Measurements from ENCODE around the gene SSTR3. TPM values are rescaled to one million over a fixed set of nuclear protein-coding genes. Genes with fewer than 3 reads are reported as not detected.

Gene SSTR3
- total RNA-seq, 1 donor from 2014 or later, result not detected

DNA sequence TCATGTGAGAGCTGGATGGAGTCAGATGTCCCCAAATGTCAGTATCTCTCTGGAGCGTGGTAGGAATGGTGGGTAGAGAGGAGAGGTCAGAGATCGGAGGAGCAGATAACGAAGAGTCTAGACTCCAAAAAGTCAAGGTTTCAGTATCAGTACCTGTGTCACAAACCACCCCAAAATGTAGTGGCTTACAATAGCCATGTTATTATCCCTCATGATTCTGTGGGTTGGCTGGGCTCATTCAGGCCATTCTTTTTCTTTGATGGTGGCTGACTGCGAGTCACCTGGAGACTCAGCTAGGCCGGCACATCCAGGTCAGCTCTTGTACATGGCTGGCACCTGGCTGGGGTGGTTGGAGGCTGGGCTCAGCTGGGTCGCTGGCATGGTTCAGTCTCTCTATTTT, 7.3 kb upstream of the SSTR3 start:
- TF ChIP-seq, protein P1, sequence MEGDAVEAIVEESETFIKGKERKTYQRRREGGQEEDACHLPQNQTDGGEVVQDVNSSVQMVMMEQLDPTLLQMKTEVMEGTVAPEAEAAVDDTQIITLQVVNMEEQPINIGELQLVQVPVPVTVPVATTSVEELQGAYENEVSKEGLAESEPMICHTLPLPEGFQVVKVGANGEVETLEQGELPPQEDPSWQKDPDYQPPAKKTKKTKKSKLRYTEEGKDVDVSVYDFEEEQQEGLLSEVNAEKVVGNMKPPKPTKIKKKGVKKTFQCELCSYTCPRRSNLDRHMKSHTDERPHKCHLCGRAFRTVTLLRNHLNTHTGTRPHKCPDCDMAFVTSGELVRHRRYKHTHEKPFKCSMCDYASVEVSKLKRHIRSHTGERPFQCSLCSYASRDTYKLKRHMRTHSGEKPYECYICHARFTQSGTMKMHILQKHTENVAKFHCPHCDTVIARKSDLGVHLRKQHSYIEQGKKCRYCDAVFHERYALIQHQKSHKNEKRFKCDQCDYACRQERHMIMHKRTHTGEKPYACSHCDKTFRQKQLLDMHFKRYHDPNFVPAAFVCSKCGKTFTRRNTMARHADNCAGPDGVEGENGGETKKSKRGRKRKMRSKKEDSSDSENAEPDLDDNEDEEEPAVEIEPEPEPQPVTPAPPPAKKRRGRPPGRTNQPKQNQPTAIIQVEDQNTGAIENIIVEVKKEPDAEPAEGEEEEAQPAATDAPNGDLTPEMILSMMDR (IDR thresholded peaks at IDR 0.05; ENCODE audit: partially characterized antibody, unreplicated experiment), result no peak
- Mint-ChIP-seq H3K9me3 (ENCODE audit: unreplicated experiment) (peaks cover 3% of the 10 kb centered on the region), H3K4me1 (ENCODE audit: low read depth, unreplicated experiment) (peaks cover 21% of the 10 kb centered on the region), H3K27me3 (ENCODE audit: unreplicated experiment) (peaks cover 1% of the 10 kb centered on the region), H3K4me3 (ENCODE audit: unreplicated experiment) (no peak overlapping the region), H3K36me3 (ENCODE audit: unreplicated experiment) (peaks cover 5% of the 10 kb centered on the region), H3K27ac (ENCODE audit: unreplicated experiment) (no peak overlapping the region)
- DNase-seq, result no peak

DNA sequence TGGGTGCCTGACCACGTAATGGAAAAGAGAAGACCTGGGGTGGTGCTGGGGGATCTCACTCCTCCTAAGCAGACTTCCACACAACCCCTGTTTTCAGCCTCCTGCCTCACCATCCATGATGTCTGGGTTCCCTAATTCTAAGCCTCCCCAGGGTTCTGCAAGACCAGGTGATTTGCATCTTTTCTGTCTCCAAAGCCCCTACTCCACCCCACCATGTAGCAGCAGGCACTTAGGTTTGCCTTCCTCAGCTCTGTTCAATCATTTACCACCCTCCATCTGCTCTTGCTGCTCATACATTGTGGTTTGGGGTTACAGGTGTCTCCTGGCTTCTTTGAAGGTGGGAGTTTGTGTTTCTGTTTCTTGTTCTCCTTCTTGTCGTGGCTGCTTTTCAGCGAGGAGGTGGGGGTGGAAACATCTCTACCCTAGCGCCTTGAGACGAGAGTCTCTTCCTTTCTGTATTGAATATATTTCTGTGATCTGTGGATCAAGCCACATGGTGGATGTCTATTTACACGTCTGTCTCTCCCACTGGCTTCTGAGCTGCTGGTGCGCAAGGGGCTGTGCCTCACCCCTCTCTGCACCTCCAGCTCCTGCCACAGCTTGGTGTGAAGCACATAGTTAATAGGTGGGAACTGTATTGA, 6.6 kb upstream of the SSTR3 start:
- H3K27me3 Mint-ChIP-seq (ENCODE audit: unreplicated experiment), result no peaks in the 10 kb centered on the region
- H3K36me3 Mint-ChIP-seq (ENCODE audit: unreplicated experiment), result peaks cover 5% of the 10 kb centered on the region
- H3K9me3 Mint-ChIP-seq (ENCODE audit: unreplicated experiment), result peaks cover 3% of the 10 kb centered on the region
- H3K4me3 Mint-ChIP-seq (ENCODE audit: unreplicated experiment), result no peak overlapping the region
- TF ChIP-seq, protein P1 (IDR thresholded peaks at IDR 0.05; ENCODE audit: partially characterized antibody, unreplicated experiment), result no peak
- H3K4me1 Mint-ChIP-seq (ENCODE audit: low read depth, unreplicated experiment), result peaks cover 26% of the 10 kb centered on the region
- no peak for DNase-seq
- H3K27ac Mint-ChIP-seq (ENCODE audit: unreplicated experiment), result no peak overlapping the region

DNA sequence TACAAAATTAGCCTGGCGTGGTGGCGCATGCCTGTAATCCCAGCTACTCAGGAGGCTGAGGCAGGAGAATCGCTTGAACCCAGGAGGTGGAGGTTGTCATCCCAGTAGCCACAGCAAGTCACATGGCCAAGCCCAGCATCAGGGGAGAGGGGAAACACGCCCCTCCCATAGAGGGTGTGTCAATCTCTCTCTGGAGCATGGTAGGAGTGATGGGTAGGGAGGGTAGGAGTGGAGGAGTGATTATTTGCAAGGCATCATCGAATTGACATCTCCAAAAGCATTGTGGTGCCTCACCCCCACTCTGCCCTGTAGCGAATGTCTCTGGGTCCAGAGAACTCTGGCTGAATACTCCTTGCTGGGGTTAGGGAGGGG, 6.1 kb upstream of the SSTR3 start:
- no peak overlapping the region for H3K27ac Mint-ChIP-seq (ENCODE audit: unreplicated experiment)
- DNase-seq, result no peak
- no peaks in the 10 kb centered on the region for H3K27me3 Mint-ChIP-seq (ENCODE audit: unreplicated experiment)
- H3K4me3 Mint-ChIP-seq (ENCODE audit: unreplicated experiment), result no peak overlapping the region
- TF ChIP-seq, protein P1 (IDR thresholded peaks at IDR 0.05; ENCODE audit: partially characterized antibody, unreplicated experiment), result no peak
- peaks cover 3% of the 10 kb centered on the region for H3K9me3 Mint-ChIP-seq (ENCODE audit: unreplicated experiment)
- H3K4me1 Mint-ChIP-seq (ENCODE audit: low read depth, unreplicated experiment), result peaks cover 26% of the 10 kb centered on the region
- H3K36me3 Mint-ChIP-seq (ENCODE audit: unreplicated experiment), result peaks cover 5% of the 10 kb centered on the region

DNA sequence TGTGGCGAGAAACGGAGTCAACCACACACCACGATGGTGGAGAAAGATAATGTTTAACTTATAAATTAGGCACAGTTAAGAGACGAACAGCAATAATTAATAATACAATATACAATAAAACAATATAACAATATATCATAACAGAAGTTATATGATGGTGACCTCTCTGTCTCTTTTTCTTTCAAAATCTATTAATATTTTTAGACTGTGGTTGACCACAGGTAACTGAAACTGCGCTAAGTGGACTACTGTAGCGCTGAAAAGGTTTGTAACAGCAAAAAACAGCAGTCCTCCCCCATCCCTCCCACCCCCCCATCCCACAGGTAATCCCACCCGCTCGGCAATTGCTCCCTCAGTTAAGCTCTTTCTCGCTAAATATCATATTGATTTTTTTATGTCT, 3.6 kb upstream of the SSTR3 start:
- Mint-ChIP-seq H3K27me3 (ENCODE audit: unreplicated experiment) (no peaks in the 10 kb centered on the region), H3K4me3 (ENCODE audit: unreplicated experiment) (no peak overlapping the region), H3K36me3 (ENCODE audit: unreplicated experiment) (peaks cover 4% of the 10 kb centered on the region), H3K4me1 (ENCODE audit: low read depth, unreplicated experiment) (peaks cover 32% of the 10 kb centered on the region), H3K9me3 (ENCODE audit: unreplicated experiment) (peaks cover 1% of the 10 kb centered on the region), H3K27ac (ENCODE audit: unreplicated experiment) (no peak overlapping the region)
- no peak for DNase-seq
- TF ChIP-seq, protein P1 (IDR thresholded peaks at IDR 0.05; ENCODE audit: partially characterized antibody, unreplicated experiment), result no peak

DNA sequence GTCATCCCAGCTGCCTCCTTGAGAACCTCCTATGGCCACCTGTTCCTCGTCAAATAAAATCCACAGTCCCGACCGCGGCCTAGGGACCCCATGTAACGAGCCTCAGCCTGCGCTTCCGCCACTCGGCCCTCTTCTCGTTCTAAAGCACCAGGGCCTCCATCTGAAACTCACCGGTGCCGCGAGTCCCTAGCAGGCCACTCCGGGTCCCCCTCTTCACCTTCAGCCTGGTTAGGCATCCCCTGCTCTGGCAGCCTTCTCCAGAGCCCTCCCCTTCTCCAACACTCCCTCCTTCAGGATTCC, 2.4 kb upstream of the SSTR3 start:
- H3K27me3 Mint-ChIP-seq (ENCODE audit: unreplicated experiment), result no peaks in the 10 kb centered on the region
- no peak overlapping the region for H3K27ac Mint-ChIP-seq (ENCODE audit: unreplicated experiment)
- H3K9me3 Mint-ChIP-seq (ENCODE audit: unreplicated experiment), result peaks cover 3% of the 10 kb centered on the region
- TF ChIP-seq, protein P1 (IDR thresholded peaks at IDR 0.05; ENCODE audit: partially characterized antibody, unreplicated experiment), result no peak
- no peak overlapping the region for H3K4me3 Mint-ChIP-seq (ENCODE audit: unreplicated experiment)
- peaks cover 37% of the 10 kb centered on the region for H3K4me1 Mint-ChIP-seq (ENCODE audit: low read depth, unreplicated experiment)
- DNase-seq, result peak; percentile 14
- H3K36me3 Mint-ChIP-seq (ENCODE audit: unreplicated experiment), result no peaks in the 10 kb centered on the region

All from glutamatergic neuron (in vitro differentiated cells).